DOHH2 (cell line): ENCODE results near the gene CCDC88C.

Source experiments
- CTCF ChIP-seq: fragments of 200-600 bp; sonication (generic); IDR thresholded peaks from one replicate; pipeline ENCODE4 v1.5.1; 2014; ENCODE audit warnings: antibody characterized with exemption, mild to moderate bottlenecking, low read depth, low read length; ENCODE audit not compliant: poor library complexity, severe bottlenecking
- EZH2phosphoT487 ChIP-seq: fragments of 200-600 bp; sonication (generic); IDR thresholded peaks from 2 replicates; pipeline ENCODE4 v1.6.1; 2017; ENCODE audit warnings: borderline replicate concordance, mild to moderate bottlenecking, antibody characterized with exemption, low read length, moderate library complexity, mixed read lengths

DNA sequence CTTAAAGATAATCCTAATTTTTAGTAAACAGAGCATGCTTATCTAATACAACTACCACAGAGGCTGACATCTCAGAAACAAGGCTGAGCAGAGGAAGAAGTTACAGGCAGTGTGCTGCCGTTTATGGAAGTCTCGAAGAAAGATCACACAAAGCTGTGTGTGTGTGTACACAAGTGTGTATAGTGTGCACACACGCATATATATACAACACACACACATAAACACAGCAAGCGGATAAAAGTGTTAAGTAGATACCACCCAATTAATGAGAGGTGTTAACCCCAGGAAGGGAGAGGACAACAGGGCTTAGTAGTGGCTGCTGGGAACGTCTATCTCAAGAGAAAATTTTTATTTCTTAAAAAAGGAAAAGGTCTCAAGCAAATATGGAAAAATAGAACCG lies 15.3 kb downstream of the CCDC88C start:
- TF ChIP-seq CTCF (no peak), EZH2phosphoT487 (no peak)
